Measurements from ENCODE around the gene MMRN2.
"Not testable (repeated sequence)": the region's sequence is repeated elsewhere in the genome, so short reads cannot be mapped to it uniquely, and the experiment has no call there.

The MMRN2 gene

GRCh38 chr10:86941991-86942421 is 15.4 kb downstream of the MMRN2 start:
- no peak for DNase-seq (ENCODE audit: low read depth)

GRCh38 chr10:86941426-86941825 is 16.0 kb downstream of the MMRN2 start:
- no peak for DNase-seq (ENCODE audit: low read depth)

- no peak for DNase-seq (ENCODE audit: low read depth)
These were observed 16.7 kb downstream of the MMRN2 start for GRCh38 chr10:86940677-86941076.

GRCh38 chr10:86940076-86940475 is 17.3 kb downstream of the MMRN2 start:
- DNase-seq (ENCODE audit: low read depth), result not testable (repeated sequence)

- DNase-seq (ENCODE audit: low read depth), result no peak
These were observed 19.2 kb downstream of the MMRN2 start for GRCh38 chr10:86938260-86938659.

DNA sequence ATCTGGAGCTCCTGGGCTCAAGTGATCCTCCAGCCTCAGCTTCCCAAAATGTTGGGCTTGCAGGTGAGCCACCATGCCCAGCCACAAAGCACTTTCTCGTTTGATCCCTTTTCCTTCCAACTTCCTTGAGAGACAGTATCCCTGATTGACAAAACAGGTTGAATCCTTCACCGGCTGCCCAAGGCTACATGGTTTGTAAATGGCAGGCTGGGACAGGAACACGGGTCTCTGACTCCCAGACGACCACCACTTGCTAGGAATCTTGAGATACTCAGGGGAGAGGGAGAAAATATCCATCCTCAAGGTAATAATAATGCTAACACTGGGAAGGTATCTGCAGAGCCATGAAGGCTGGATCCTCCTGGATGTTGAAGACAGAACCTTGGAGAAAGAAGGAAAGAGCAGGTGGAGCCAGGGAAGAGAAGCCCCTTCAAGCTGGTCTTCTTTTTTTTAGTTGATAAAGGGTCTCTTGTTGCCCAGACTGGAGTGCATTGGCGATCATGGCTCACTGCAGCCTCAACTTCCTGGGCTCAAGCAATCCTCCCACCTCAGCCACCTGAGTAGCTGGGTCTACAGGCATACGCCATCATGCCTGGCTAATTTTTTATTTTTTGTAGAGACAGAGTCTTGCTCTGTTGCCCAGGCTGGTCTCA is 19.8 kb downstream of the MMRN2 start:
- no peak for DNase-seq (ENCODE audit: low read depth)

- peak; percentile 34 for DNase-seq (ENCODE audit: low read depth)
These were observed 20.5 kb downstream of the MMRN2 start for GRCh38 chr10:86936661-86937501.

- DNase-seq (ENCODE audit: low read depth), result not testable (repeated sequence)
These were observed 23.2 kb downstream of the MMRN2 start for GRCh38 chr10:86934162-86934711.

- no peak for DNase-seq (ENCODE audit: low read depth)
These were observed 24.7 kb downstream of the MMRN2 start for GRCh38 chr10:86932674-86933073.

DNA sequence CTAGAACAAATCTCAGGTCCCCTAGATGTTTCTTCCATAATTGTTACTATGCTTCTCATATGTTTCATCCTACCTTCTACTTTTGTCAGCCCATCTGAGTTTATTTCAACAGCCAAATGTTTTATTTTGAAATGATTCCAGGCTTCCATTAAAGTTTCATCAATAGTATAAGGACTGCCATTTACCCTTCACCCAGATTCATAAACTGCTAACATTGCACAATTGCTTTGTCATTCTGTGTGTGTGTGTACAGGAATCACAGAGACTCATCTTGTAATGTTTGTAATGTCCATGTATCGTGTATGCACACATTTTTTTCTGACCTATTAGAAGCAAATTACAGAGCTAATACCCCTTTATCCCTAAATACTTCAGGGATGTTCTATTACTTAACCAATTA is 25.5 kb downstream of the MMRN2 start:
- DNase-seq (ENCODE audit: low read depth), result peak; percentile 80

GRCh38 chr10:86929468-86930380 is 27.7 kb downstream of the MMRN2 start:
- no peak for DNase-seq (ENCODE audit: low read depth)

GRCh38 chr10:86922553-86922961 is 34.9 kb downstream of the MMRN2 start:
- DNase-seq (ENCODE audit: low read depth), result no peak

GRCh38 chr10:86918022-86918471 is 39.4 kb downstream of the MMRN2 start:
- DNase-seq (ENCODE audit: low read depth), result peak; percentile 54

DNA sequence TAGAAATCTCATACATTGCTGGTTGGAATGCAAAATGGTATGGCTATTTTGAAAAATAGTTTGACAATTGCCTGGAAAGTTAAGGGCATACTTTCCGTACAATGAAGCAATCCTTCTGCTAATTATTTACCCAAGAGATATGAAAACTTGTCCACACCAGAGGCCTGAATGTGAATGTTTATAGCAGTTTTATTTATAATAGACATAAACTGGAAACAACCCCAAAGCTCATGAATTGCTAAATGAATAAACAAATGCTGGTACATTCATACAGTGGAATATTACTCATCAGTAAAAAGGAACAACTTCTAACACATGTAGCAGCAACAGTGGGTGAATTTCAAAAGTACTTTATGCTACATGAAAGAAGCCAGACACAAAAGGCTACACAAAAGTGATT is 42.7 kb downstream of the MMRN2 start:
- DNase-seq (ENCODE audit: low read depth), result peak; percentile 9

GRCh38 chr10:86905429-86905828 is 52.0 kb downstream of the MMRN2 start:
- no peak for DNase-seq (ENCODE audit: low read depth)

- no peak for DNase-seq (ENCODE audit: low read depth)
These were observed 52.8 kb downstream of the MMRN2 start for GRCh38 chr10:86904600-86904999.

GRCh38 chr10:86900955-86901354 is 56.5 kb downstream of the MMRN2 start:
- DNase-seq (ENCODE audit: low read depth), result peak; percentile 78

DNA sequence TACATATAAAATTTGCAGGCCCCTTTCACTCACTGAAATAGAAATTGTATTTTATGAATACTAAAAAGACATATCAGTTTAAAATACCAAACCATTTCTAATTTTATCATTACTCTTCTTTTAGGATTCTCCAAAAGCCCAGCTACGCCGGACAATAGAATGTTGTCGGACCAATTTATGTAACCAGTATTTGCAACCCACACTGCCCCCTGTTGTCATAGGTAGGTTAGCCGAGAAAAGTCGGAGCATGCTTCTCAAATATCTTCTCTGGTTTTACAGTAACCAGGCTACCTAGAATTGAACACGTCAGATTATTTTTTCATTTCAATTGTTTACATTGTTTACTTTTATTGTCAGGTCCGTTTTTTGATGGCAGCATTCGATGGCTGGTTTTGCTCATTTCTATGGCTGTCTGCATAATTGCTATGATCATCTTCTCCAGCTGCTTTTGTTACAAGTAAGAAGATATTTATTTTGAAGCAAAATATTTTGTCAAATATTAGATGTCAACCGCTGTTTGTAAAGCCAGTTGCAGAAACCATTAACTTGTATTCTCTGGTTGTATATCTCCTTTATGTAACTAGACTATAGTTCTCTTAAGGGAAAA is 57.6 kb downstream of the MMRN2 start:
- peak; percentile 68 for DNase-seq (ENCODE audit: low read depth)

GRCh38 chr10:86899132-86899531 is 58.3 kb downstream of the MMRN2 start:
- no peak for DNase-seq (ENCODE audit: low read depth)

GRCh38 chr10:86898511-86898910 is 58.9 kb downstream of the MMRN2 start:
- no peak for DNase-seq (ENCODE audit: low read depth)

DNA sequence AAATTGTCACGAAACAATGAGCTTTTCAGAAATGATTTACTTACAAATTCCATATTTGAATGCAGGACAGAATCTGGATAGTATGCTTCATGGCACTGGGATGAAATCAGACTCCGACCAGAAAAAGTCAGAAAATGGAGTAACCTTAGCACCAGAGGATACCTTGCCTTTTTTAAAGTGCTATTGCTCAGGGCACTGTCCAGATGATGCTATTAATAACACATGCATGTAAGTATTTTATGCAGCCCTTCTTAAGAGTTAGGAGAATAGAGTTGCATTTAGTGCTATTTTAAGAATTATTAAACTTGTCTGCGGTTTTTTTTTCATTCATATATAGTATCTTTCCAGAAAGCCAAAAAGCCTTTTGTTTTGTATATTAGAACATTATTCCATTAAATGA is 67.4 kb downstream of the MMRN2 start:
- no peak for DNase-seq (ENCODE audit: low read depth)
